Parathyroid adenoma (tissue), 2 donors: ENCODE data around the gene SRL.
A peak's percentile ranks its signal among the peaks of the same experiment; 100 is the strongest.

Experiments used
- H2AFZ ChIP-seq: fragments of 300-600 bp; sonication (generic); one replicate; pipeline ENCODE4 v1.7.0; 2017; ENCODE audit warnings: antibody characterized with exemption, mild to moderate bottlenecking
- H3K27ac ChIP-seq: fragments of 300-600 bp; sonication (generic); one replicate; pipeline ENCODE4 v1.7.0; 2017
- H3K27me3 ChIP-seq: fragments of 300-600 bp; sonication (generic); one replicate; pipeline ENCODE4 v1.7.0; 2017; ENCODE audit warnings: low read length; ENCODE audit not compliant: control insufficient read depth, insufficient read depth
- H3K36me3 ChIP-seq: fragments of 300-600 bp; sonication (generic); one replicate; pipeline ENCODE4 v1.7.0; 2017; ENCODE audit warnings: low read length; ENCODE audit not compliant: control insufficient read depth, insufficient read depth
- H3K4me1 ChIP-seq: fragments of 300-600 bp; sonication (generic); one replicate; pipeline ENCODE4 v1.7.0; 2017; ENCODE audit warnings: control low read depth
- H3K4me2 ChIP-seq: fragments of 300-600 bp; sonication (generic); one replicate; pipeline ENCODE4 v1.7.0; 2017; ENCODE audit warnings: low read length
- H3K4me3 ChIP-seq: fragments of 300-600 bp; sonication (generic); one replicate; pipeline ENCODE4 v1.7.0; 2017; ENCODE audit warnings: low read depth, low read length
- H3K79me2 ChIP-seq: fragments of 300-600 bp; sonication (generic); one replicate; pipeline ENCODE4 v1.7.0; 2017; ENCODE audit warnings: control low read depth
- H3K9ac ChIP-seq: fragments of 300-600 bp; sonication (generic); one replicate; pipeline ENCODE4 v1.7.0; 2017; ENCODE audit warnings: mild to moderate bottlenecking
- H3K9me3 ChIP-seq: fragments of 300-600 bp; sonication (generic); one replicate; pipeline ENCODE4 v1.7.0; 2017; ENCODE audit warnings: low read length; ENCODE audit not compliant: control insufficient read depth
- TF ChIP-seq, protein P1 (sequence below): fragments of 300-600 bp; sonication (generic); IDR thresholded peaks from one replicate; pipeline ENCODE4 v1.7.0; 2017; ENCODE audit warnings: antibody characterized with exemption, mild to moderate bottlenecking
- donor health status: primary hyperparathyroidism.

Gene SRL

DNA sequence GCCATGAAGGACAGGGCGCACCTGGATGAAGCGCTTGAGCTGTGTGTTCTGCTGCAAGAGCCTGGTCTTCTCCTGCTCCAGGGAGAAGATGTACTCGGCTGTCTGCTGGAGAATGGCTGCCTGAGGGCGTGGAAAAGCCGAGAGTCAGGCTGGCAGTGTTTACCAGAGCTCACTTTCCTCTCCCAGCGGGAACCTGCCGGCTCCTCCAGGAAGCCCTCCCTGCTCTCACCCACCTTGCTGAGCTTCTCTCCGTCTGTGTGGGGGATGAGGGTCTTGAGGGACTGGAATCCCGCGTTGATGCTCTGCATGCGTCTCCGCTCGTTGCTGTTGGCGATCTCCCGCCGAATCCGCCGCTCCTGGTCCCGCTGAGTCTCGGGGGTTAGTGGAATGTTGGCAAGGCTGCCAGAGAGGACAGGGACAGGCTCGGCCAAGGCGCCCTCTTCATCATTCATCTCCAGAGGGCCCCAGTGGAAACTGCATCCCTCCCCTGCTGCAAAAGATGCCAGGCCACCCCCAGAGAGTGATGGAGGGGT is 20.5 kb upstream of the SRL start:
- no peaks in the 10 kb centered on the region for H3K27me3 ChIP-seq
- no peak overlapping the region for H3K4me2 ChIP-seq
- no peaks in the 10 kb centered on the region for H3K79me2 ChIP-seq
- no peak overlapping the region for H3K9ac ChIP-seq
- H3K9me3 ChIP-seq = no peaks in the 10 kb centered on the region
- TF ChIP-seq, protein P1, sequence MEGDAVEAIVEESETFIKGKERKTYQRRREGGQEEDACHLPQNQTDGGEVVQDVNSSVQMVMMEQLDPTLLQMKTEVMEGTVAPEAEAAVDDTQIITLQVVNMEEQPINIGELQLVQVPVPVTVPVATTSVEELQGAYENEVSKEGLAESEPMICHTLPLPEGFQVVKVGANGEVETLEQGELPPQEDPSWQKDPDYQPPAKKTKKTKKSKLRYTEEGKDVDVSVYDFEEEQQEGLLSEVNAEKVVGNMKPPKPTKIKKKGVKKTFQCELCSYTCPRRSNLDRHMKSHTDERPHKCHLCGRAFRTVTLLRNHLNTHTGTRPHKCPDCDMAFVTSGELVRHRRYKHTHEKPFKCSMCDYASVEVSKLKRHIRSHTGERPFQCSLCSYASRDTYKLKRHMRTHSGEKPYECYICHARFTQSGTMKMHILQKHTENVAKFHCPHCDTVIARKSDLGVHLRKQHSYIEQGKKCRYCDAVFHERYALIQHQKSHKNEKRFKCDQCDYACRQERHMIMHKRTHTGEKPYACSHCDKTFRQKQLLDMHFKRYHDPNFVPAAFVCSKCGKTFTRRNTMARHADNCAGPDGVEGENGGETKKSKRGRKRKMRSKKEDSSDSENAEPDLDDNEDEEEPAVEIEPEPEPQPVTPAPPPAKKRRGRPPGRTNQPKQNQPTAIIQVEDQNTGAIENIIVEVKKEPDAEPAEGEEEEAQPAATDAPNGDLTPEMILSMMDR = no peak
- H3K27ac ChIP-seq = no peak overlapping the region
- no peak overlapping the region for H2AFZ ChIP-seq
- H3K4me1 ChIP-seq = no peaks in the 10 kb centered on the region
- H3K4me3 ChIP-seq = no peak overlapping the region
- no peaks in the 10 kb centered on the region for H3K36me3 ChIP-seq

DNA sequence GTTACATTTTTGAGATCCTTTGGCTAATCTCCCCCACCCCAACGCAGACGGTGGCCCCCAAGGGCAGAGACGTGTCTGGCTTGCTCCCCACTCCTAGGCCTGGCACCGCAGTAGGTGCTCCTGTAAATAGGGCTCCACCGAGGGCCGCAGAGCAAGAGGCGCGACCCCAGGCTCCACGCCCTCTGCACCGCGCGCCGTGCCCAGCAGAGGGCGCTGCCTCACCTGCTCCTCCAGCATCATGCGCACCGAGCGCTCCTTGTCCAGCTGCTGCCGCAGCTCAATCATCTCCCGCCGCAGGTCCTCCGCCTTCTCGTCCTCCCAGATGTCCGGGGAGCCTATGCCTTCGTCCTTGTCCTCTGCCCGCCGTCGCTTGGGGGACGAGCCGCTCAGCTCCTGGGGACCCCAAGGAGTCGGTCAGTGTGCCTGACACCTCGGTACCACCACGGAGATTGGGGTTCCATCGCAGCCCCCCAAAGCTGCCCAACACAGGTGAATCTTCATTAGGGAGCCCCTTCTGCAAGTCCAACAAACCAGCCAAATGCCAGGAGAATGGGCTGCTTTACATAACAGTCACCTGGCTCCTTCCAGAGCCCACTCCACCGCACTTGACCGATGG is 19.8 kb upstream of the SRL start:
- Histone ChIP-seq H3K4me3 (no peak overlapping the region), H3K4me2 (no peak overlapping the region), H3K36me3 (no peaks in the 10 kb centered on the region), H2AFZ (no peak overlapping the region), H3K9me3 (no peaks in the 10 kb centered on the region), H3K9ac (no peak overlapping the region), H3K79me2 (no peaks in the 10 kb centered on the region), H3K4me1 (no peaks in the 10 kb centered on the region), H3K27ac (no peak overlapping the region), H3K27me3 (no peaks in the 10 kb centered on the region)
- TF ChIP-seq, protein P1 = peak; percentile 26

DNA sequence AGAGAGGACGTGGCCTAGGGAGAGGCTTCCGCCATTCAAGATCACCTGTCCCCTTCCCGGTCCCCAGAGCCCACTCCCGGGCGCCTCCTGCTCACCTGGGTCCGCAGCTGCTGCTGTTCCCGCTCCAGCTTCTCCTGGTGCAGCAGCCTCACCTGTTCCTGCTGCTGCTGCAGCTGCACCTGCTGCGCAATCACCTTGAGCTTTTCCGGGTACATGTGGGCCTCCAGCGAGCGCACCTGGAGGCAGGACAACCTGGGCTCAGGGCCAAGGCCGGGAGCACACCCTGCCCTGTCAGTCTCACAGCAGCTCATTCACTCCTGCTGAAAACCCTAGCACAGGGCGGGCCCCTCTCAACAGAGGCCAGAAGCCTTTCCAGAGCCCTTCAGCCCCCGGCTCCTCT is 18.5 kb upstream of the SRL start:
- no peaks in the 10 kb centered on the region for H3K36me3 ChIP-seq
- no peak overlapping the region for H3K27ac ChIP-seq
- H3K9ac ChIP-seq = no peak overlapping the region
- H3K4me1 ChIP-seq = no peaks in the 10 kb centered on the region
- no peak overlapping the region for H3K4me2 ChIP-seq
- TF ChIP-seq, protein P1 = no peak
- H3K27me3 ChIP-seq = no peaks in the 10 kb centered on the region
- peak overlapping the region; percentile 42 for H2AFZ ChIP-seq
- H3K79me2 ChIP-seq = no peaks in the 10 kb centered on the region
- no peaks in the 10 kb centered on the region for H3K9me3 ChIP-seq
- H3K4me3 ChIP-seq = no peak overlapping the region

DNA sequence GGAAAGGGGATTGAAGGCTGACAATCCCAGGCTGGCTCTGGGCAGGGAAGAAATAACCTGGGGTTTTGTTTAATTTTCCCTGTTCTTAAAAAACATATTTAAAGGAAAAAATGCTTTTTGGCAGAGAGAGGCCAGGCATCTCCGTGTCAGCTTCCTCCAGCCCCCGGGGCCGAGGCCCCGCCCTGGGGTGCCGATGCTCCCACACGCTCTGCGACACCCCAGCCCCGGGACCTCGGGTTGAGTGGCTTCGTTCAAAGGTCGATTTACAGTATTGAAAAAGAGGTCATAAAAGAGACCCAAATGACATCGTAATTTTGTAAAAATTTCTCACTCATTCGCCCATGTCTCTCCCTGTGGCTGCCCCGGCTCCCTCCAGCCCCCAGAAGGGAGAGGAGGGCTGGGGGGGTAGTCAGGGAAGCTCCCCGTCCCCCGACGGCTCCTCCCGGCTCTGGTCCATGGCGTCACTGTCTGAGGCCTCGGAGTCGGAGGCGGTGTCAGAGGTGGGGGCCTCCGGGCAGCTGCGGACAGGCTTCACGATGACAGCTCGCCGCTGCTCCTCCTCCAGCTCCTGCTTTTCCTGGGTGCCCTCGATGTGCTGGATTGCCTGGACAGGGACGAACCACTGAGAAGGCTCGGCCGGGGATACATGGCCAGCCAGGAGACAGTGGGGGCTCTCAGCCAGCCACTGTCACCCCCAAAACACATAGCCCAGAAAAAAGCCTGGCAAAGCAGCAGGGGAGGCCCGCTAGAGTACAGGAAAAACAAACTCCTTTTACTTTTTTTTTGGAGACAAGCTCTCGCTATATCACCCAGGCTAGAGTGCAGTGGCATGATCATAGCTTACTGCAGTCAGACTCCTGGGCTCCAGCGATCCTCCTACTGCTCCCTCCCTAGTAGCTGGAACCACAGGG is 16.0 kb upstream of the SRL start:
- H3K4me1 ChIP-seq = no peaks in the 10 kb centered on the region
- H3K79me2 ChIP-seq = no peaks in the 10 kb centered on the region
- H3K4me2 ChIP-seq = no peak overlapping the region
- H3K9ac ChIP-seq = no peak overlapping the region
- no peaks in the 10 kb centered on the region for H3K36me3 ChIP-seq
- no peaks in the 10 kb centered on the region for H3K27me3 ChIP-seq
- H2AFZ ChIP-seq = no peak overlapping the region
- H3K9me3 ChIP-seq = no peaks in the 10 kb centered on the region
- TF ChIP-seq, protein P1 = no peak
- no peak overlapping the region for H3K4me3 ChIP-seq
- no peak overlapping the region for H3K27ac ChIP-seq
